ENCODE data around the gene CLIC5. TPM values are rescaled to one million over a fixed set of nuclear protein-coding genes. Genes with fewer than 3 reads are reported as not detected.

Gene CLIC5
- total RNA-seq, 1 experiment from 2014 or later = 0.20 TPM

GRCh38 chr6:45836984-45837383 is 178.7 kb downstream of the CLIC5 start:
- Histone ChIP-seq H3K4me2 (ENCODE audit: insufficient read depth, insufficient read length, low read length) (no peak overlapping the region), H3K4ac (ENCODE audit: low read depth, low read length) (no peak overlapping the region), H3K79me1 (ENCODE audit: insufficient read depth, low read depth, low read length, poor library complexity, severe bottlenecking) (no peaks in the 10 kb centered on the region), H3K18ac (ENCODE audit: insufficient read length, low read depth, low read length) (no peak overlapping the region), H2BK5ac (ENCODE audit: insufficient read length, low read length) (no peak overlapping the region), H4K5ac (ENCODE audit: insufficient read length, low read depth, low read length) (no peak overlapping the region), H3K27me3 (ENCODE audit: insufficient read depth, low read length) (no peaks in the 10 kb centered on the region), H2BK120ac (ENCODE audit: low read depth, low read length, poor library complexity, severe bottlenecking) (no peak overlapping the region), H3K23me2 (ENCODE audit: insufficient read length, low read depth, low read length, poor library complexity, severe bottlenecking) (no peaks in the 10 kb centered on the region), H3T11ph (ENCODE audit: low read length) (no peak overlapping the region), H3K4me1 (ENCODE audit: insufficient read depth, low read length) (no peaks in the 10 kb centered on the region), H3K9me3 (ENCODE audit: control insufficient read depth, low read depth, low read length) (no peaks in the 10 kb centered on the region), H2AFZ (ENCODE audit: low read length) (no peak overlapping the region), H3K23ac (ENCODE audit: insufficient read length, low read depth, low read length) (no peak overlapping the region), H2AK5ac (ENCODE audit: insufficient read length, low read length) (no peak overlapping the region), H4K8ac (replicated peaks; ENCODE audit: insufficient read length, low read depth, low read length) (no peak overlapping the region), H3K79me2 (ENCODE audit: insufficient read depth, low read length) (no peaks in the 10 kb centered on the region), H4K20me1 (ENCODE audit: control insufficient read depth, insufficient read depth, insufficient read length) (no peaks in the 10 kb centered on the region), H3K27ac (ENCODE audit: insufficient read length, low read depth, low read length) (no peak overlapping the region), H3K9ac (ENCODE audit: extremely low read depth, insufficient read length, low read length) (no peak overlapping the region), H3K56ac (ENCODE audit: insufficient read length, low read depth, low read length) (no peak overlapping the region), H2BK20ac (ENCODE audit: low read depth, low read length, poor library complexity, severe bottlenecking) (no peak overlapping the region), H2BK15ac (ENCODE audit: low read depth, low read length) (no peak overlapping the region), H4K91ac (ENCODE audit: insufficient read length, low read depth, low read length) (no peak overlapping the region), H3K14ac (ENCODE audit: insufficient read depth, low read length) (no peak overlapping the region), H2BK12ac (ENCODE audit: insufficient read length, low read depth, low read length) (no peak overlapping the region)
- Mint-ChIP-seq H3K27ac (no peak overlapping the region), H3K27me3 (ENCODE audit: low read depth) (peaks cover 8% of the 10 kb centered on the region), H3K4me3 (no peak overlapping the region), H3K36me3 (ENCODE audit: insufficient read depth in 1 of 3, low read depth in 3 of 3) (no peaks in the 10 kb centered on the region), H3K9me3 (no peaks in the 10 kb centered on the region), H3K4me1 (no peaks in the 10 kb centered on the region)
- WGBS (ENCODE audit: extremely low coverage, insufficient read length, low lambda C conversion rate) = no CpG with 5 or more reads among the region's 5 CpGs
- DNase-seq = no peak
- TF ChIP-seq CTCF (conservative IDR thresholded peaks at IDR 0.05) = no peak

All from H9 (cell line).